GM12865 (cell line): Measurements from ENCODE around the gene PCDHGB7.

ENCODE experiments used
- DNase-seq: peaks from one replicate; pipeline ENCODE4 v3.0.0; 2010; ENCODE audit warnings: low read depth
- H3K4me3 ChIP-seq: 2 replicates; pipeline ENCODE4 v1.5.1; 2011; ENCODE audit warnings: mild to moderate bottlenecking, low read depth, low read length, control low read depth
- CTCF ChIP-seq: IDR thresholded peaks from 2 replicates; pipeline ENCODE4 v1.5.1; 2011; ENCODE audit warnings: low read length, control low read depth, low read depth, inconsistent platforms; ENCODE audit not compliant: insufficient read depth; ENCODE audit errors: missing control alignments

PCDHGB7 gene

DNA sequence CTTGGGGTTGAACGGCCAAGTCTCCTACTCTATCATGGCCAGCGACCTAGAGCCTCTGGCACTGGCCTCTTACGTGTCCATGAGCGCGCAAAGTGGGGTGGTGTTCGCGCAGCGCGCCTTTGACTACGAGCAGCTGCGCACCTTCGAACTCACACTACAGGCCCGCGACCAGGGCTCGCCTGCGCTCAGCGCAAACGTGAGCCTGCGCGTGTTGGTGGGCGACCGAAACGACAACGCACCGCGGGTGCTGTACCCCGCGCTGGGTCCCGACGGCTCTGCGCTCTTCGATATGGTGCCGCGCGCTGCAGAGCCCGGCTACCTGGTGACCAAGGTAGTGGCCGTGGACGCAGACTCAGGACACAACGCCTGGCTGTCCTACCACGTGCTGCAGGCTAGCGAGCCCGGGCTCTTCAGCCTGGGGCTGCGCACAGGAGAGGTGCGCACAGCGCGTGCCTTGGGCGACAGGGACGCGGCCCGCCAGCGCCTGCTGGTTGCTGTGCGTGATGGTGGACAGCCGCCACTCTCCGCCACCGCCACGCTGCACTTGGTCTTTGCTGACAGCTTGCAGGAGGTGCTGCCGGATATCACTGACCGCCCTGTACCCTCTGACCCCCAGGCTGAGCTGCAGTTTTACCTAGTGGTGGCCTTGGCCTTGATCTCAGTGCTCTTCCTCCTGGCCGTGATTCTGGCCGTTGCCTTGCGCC is 17.8 kb upstream of the PCDHGB7 start:
- TF ChIP-seq CTCF: no peak
- no peak for DNase-seq
- H3K4me3 ChIP-seq: no peak overlapping the region

DNA sequence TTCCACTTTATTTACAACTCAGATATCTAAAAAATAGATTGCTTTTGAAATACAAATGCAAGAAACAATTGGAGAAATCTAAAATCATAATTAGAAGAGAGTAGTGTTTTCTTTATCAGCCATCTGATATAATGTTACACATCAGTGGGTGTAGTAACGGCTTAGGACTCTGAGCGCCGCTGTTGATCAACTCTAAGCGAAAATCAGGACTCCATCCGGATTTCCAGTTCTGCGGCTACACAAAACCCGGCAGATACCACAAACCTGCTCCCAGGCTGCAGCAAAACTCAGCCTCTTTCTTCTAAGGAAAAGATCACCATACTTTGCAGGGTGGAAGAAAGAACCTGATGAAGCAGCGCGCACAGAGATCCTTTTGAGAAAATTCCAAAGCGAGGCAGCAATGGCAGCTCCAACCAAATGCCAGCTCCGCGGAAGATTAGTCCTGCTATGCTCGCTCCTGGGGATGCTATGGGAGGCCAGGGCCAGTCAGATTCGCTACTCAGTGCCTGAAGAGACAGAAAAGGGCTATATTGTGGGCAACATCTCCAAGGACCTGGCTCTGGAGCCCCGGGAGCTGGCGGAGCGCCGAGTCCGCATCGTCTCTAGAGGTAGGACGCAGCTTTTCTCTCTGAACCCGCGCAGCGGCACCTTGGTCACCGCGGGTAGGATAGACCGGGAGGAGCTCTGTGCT is 14.8 kb upstream of the PCDHGB7 start, which contains the start of gene PCDHGA9:
Gene PCDHGA9, plus strand, starts transcription at position 226 of the 691 bp plus-strand sequence. Its CDS starts 175 bp downstream, at position 401.
- no peak within 1 kb of the TSS for H3K4me3 ChIP-seq
- TF ChIP-seq CTCF: peak; percentile 23
- no peak for DNase-seq

GRCh38 chr5:141403387-141403786 is 14.1 kb upstream of the PCDHGB7 start:
- DNase-seq: no peak
- H3K4me3 ChIP-seq: no peak overlapping the region

GRCh38 chr5:141407790-141408505 is 9.5 kb upstream of the PCDHGB7 start, which contains the start of gene PCDHGB6:
PCDHGB6 (plus strand) TSS chr5:141408021; CDS start chr5:141408203, 182 bp downstream.
- peak; percentile 58 for DNase-seq
- peak; percentile 53 for TF ChIP-seq CTCF
- peak within 1 kb of the TSS; percentile 42 for H3K4me3 ChIP-seq

More at GRCh38 chr5:141403387-141403786, 14.1 kb upstream of the PCDHGB7 start:
- TF ChIP-seq CTCF: no peak

- TF ChIP-seq CTCF: no peak
- no peak for DNase-seq
- H3K4me3 ChIP-seq: no peak overlapping the region
Measured at GRCh38 chr5:141409598-141410306, 7.7 kb upstream of the PCDHGB7 start.

DNA sequence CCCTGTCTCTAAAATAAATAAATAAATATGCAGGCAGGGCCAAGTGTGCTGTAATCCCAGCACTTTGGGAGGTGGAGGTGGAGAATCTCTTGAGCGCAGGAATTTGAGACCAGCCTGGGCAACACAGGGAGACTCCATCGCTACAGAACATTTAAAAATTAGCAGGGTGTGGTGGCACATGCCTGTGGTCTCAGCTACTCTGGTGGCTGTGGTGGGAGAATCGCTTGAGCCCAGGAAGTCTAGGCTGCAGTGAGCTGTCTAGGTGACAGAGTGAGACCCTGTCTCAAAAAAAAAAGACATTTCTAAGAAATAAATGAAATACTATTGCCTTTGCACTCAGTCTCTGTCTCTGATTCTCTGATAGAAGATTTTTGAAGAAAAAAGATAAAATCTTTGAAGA is 5.9 kb upstream of the PCDHGB7 start:
- no peak for TF ChIP-seq CTCF
- no peak for DNase-seq
- H3K4me3 ChIP-seq: no peak overlapping the region
